Naive thymus-derived CD8-positive, alpha-beta T cell (primary cell): ENCODE measurements around the gene NLRP6. TPM values are rescaled to one million over a fixed set of nuclear protein-coding genes. Genes with fewer than 3 reads are reported as not detected.
"Not testable (repeated sequence)": the region's sequence is repeated elsewhere in the genome, so short reads cannot be mapped to it uniquely, and the experiment has no call there.

Source experiments
- ATAC-seq, 2 donors: fragments of 150-1000 bp; cut with Tn5 transposase in 1 of 2; sonication (Bioruptor Pico), chemical (Tn5 transposase) in 1 of 2; 1 replicate in 1 of 2; 2 replicates in 1 of 2; pipeline ENCODE4 v1.10.0; 2021; ENCODE audit warnings: mild to moderate bottlenecking in 2 of 2, moderate library complexity in 2 of 2
- POLR2A ChIA-PET: fragments of 350-600 bp; sonication (Branson Sonifier 250); formaldehyde crosslinking; loops from one replicate; lab custom pipeline; 2021; ENCODE audit warnings: antibody characterized with exemption; lab: Charles Lee
- DNase-seq, 10 donors: peaks; one replicate each; pipeline versions ENCODE4 v3.0.0 to v3.0.0-alpha.2; 2020 to 2022
- H3K27ac Mint-ChIP-seq, 10 donors: one replicate each; pipeline ENCODE4 v1.8.0; 2020 to 2022; ENCODE audit warnings: mild to moderate bottlenecking in 10 of 10, mixed read lengths in 10 of 10, moderate library complexity in 4 of 10, inconsistent platforms in 1 of 10
- H3K27me3 Mint-ChIP-seq, 5 donors: one replicate each; pipeline ENCODE4 v1.8.0; 2021 to 2022; ENCODE audit warnings: mixed read lengths in 5 of 5
- H3K36me3 Mint-ChIP-seq, 3 donors: one replicate each; pipeline ENCODE4 v1.8.0; 2020 to 2022; ENCODE audit warnings: mixed read lengths in 3 of 3, mild to moderate bottlenecking in 2 of 3, inconsistent platforms in 1 of 3
- H3K4me1 Mint-ChIP-seq, 4 donors: one replicate each; pipeline ENCODE4 v1.8.0; 2021 to 2022; ENCODE audit warnings: mixed read lengths in 4 of 4
- H3K4me3 Mint-ChIP-seq, 10 donors: one replicate each; pipeline ENCODE4 v1.8.0; 2020 to 2022; ENCODE audit warnings: mild to moderate bottlenecking in 10 of 10, mixed read lengths in 10 of 10, moderate library complexity in 6 of 10, inconsistent platforms in 1 of 10
- H3K9me3 Mint-ChIP-seq, 9 donors: one replicate each; pipeline ENCODE4 v1.8.0; 2020 to 2022; ENCODE audit warnings: mixed read lengths in 9 of 9, mild to moderate bottlenecking in 3 of 9, inconsistent platforms in 1 of 9, moderate library complexity in 1 of 9
- polyA plus RNA-seq, 3 donors: library from polyadenylated mRNA; unstranded; fragments of 300-500 nt; fragmentation: Illumina TruSeq; gene quantifications; one replicate each; pipeline ENCODE4 v1.2.3, GENCODE V29; 2021
- total RNA-seq, 8 experiments: library from RNA in 2 of 8; stranded (reverse) in 2 of 8; gene quantifications; one replicate each; pipeline ENCODE4 v1.2.3 and lab custom pipeline; 2021 to 2026

NLRP6 gene
- total and polyA plus RNA-seq, 5 experiments from 2014 or later: 9.1 to 32.0 (median 25.9) TPM

GRCh38 chr11:304061-304506 lies 25.9 kb downstream of the NLRP6 start:
- POLR2A ChIA-PET: interaction anchor here (0.6 to 11.2 kb wide), 11 partner anchors 10 to 93 kb away, joined by 3 to 122 read pairs (median 5); partner anchors contain the start of genes IFITM1 and PGGHG
- Mint-ChIP-seq H3K4me3 (no peak overlapping the region), H3K27ac (peak overlapping the region in 2 of 10 donors; percentile 58 to 59), H3K4me1 (peaks cover 27 to 72% (median 63%) of the 10 kb centered on the region in 4 donors), H3K36me3 (peaks cover 0 to 4% (median under 1%) of the 10 kb centered on the region in 3 donors), H3K9me3 (no peaks in the 10 kb centered on the region), H3K27me3 (peaks cover 0 to 2% (median 0%) of the 10 kb centered on the region in 5 donors)
- ATAC-seq (no peak), DNase-seq (no peak)

GRCh38 chr11:304915-305843 lies 27.0 kb downstream of the NLRP6 start:
- Mint-ChIP-seq H3K9me3 (no peaks in the 10 kb centered on the region), H3K27ac (peak overlapping the region; percentile 48 to 97 (median 88)), H3K4me1 (peaks cover 32 to 74% (median 63%) of the 10 kb centered on the region in 4 donors), H3K27me3 (peaks cover 0 to 2% (median 0%) of the 10 kb centered on the region in 5 donors), H3K4me3 (peak overlapping the region in 7 of 10 donors; percentile 30 to 72 (median 36)), H3K36me3 (peaks cover 0 to 8% (median 6%) of the 10 kb centered on the region in 3 donors)
- peak in 8 of 10 donors; percentile 59 to 86 (median 71) for DNase-seq
- peak; percentile 11 to 30 for ATAC-seq
- POLR2A ChIA-PET: interaction anchor here (0.6 to 11.2 kb wide), 24 partner anchors 9 to 144 kb away, joined by 3 to 122 read pairs (median 5); partner anchors contain the start of genes IFITM1, PGGHG and PTDSS2

DNA sequence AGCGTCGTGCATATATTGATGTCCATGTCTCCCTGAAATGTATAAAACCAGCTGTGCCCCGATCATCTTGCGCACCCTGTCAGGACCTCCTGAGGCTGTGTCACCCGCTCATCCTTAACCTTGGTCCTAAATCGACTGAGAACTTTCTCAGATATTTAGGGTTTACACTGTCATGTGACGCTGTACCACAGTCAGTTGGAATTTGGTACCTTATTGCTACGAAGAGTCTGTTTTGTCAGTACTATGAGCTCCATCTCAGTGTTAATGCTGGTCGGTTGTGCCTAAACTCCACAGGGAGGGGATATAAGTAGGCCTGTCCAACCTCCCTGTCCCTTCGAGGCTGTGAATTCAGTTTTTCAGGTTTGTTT lies 27.6 kb downstream of the NLRP6 start:
- Mint-ChIP-seq H3K36me3 (peaks cover 0 to 8% (median 6%) of the 10 kb centered on the region in 3 donors), H3K4me3 (peak overlapping the region in 6 of 10 donors; percentile 8 to 72 (median 40))
- POLR2A ChIA-PET: interaction anchor here (0.8 to 11.2 kb wide), 16 partner anchors 10 to 144 kb away, joined by 3 to 122 read pairs (median 8); partner anchors contain the start of genes BET1L, IFITM1, PGGHG and PTDSS2

DNA sequence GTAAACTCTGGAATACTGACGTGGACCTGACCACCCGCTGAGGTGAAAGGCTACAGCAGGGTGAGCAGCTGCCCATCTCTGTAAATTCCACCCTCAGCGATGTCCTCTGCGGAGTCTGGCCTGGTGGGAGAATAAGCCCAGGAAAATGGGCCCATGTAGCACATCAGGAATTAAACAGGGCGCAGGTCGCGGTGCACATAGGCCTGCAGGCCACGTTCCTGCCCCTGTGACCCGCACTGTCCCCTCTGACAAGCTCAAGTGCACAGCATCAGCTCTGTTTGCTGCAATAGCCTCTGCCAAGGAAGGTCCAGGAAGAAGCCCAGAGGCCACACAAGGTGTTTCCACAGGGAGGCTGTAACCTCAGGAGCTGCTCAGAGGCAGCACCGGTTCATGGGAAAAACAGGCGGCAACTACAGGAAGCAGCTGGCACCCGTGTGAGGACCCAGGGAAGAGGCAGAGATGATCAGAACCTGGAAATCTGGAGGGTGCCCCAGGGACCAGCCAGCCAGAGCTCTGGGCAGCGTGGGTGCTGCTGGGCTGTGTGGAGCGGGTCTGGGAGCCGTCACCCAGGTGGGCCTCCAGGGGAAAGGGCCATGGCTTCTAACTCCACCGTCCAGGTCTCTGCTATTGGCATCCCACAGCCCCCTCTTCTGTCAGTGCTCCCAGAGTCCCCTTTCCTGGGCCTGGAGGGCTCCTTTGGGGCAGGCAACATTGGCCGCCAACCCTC lies 28.6 kb downstream of the NLRP6 start:
- Mint-ChIP-seq H3K27me3 (no peaks in the 10 kb centered on the region), H3K36me3 (peaks cover 0 to 8% (median 6%) of the 10 kb centered on the region in 3 donors), H3K4me3 (peak overlapping the region; percentile 18 to 97 (median 93)), H3K9me3 (no peaks in the 10 kb centered on the region), H3K27ac (peak overlapping the region in 9 of 10 donors; percentile 91 to 100 (median 97)), H3K4me1 (peaks cover 26 to 65% (median 51%) of the 10 kb centered on the region in 4 donors)
- ATAC-seq (no peak), DNase-seq (no peak)
- POLR2A ChIA-PET: interaction anchor here (0.7 to 11.2 kb wide), 15 partner anchors 8 to 143 kb away, joined by 3 to 122 read pairs (median 7); partner anchors contain the start of genes BET1L, IFITM1, PGGHG and PTDSS2

More for the DNA sequence above, 27.6 kb downstream of the NLRP6 start:
- peaks cover 27 to 68% (median 57%) of the 10 kb centered on the region in 4 donors for H3K4me1 Mint-ChIP-seq
- H3K27me3 Mint-ChIP-seq: peaks cover 0 to 2% (median 0%) of the 10 kb centered on the region in 5 donors
- peak overlapping the region in 9 of 10 donors; percentile 11 to 97 (median 86) for H3K27ac Mint-ChIP-seq
- no peak for ATAC-seq
- H3K9me3 Mint-ChIP-seq: no peaks in the 10 kb centered on the region
- DNase-seq: no peak

DNA sequence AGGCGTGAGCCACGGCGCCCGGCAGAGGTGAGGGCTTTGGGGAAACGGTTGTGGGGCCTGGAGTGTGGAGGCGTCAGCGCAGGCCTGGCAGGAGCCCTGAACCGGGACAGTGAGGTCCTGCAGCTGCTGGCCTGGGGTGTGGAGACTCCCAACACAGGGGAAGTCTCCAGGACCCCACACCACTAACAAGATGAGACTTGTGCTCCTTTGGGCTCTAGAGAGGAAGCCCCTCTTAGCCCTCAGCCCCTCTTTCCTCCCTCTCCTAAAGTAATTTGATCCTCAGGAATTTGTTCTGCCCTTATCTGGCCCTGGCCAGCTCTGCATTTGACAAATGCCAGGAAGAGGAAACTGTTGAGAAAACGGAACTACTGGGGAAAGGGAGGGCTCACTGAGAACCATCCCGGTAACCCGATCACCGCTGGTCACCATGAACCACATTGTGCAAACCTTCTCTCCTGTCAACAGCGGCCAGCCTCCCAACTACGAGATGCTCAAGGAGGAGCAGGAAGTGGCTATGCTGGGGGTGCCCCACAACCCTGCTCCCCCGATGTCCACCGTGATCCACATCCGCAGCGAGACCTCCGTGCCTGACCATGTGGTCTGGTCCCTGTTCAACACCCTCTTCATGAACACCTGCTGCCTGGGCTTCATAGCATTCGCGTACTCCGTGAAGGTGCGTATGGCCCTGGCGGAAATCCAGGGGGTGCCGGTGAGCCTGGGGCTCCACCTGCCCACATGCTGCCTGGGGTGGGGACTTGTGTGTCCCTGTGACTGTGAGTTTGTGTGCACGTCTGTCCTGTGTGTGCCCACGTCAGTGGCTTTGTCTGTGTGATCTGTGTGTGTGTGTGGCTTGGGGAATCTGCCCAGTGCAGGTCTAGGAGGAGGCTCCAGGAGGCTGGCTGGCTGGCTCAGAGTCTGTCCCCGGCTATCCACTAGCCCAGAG lies 29.8 kb downstream of the NLRP6 start, which contains the start of gene IFITM2:
IFITM2 (plus strand) TSS at position 51 of the 943 bp plus-strand sequence; CDS start at position 428, 377 bp downstream.
- not testable (repeated sequence) for H3K27me3 Mint-ChIP-seq, H3K9me3 Mint-ChIP-seq, H3K36me3 Mint-ChIP-seq
- peak within 1 kb of the TSS; percentile 90 to 100 (median 94) for H3K4me3 Mint-ChIP-seq
- POLR2A ChIA-PET: interaction anchor here (0.6 to 11.2 kb wide), 16 partner anchors 8 to 142 kb away, joined by 3 to 122 read pairs (median 8); partner anchors contain the start of genes BET1L, IFITM1, IFITM3 and PGGHG
- peak within 1 kb of the TSS; percentile 95 to 100 (median 98) for H3K27ac Mint-ChIP-seq
- ATAC-seq: peak; percentile 59 to 81
- peak in 9 of 10 donors; percentile 42 to 84 (median 72) for DNase-seq
- H3K4me1 Mint-ChIP-seq: peaks cover 27 to 68% (median 55%) of the 10 kb centered on the region in 4 donors

- POLR2A ChIA-PET: interaction anchor here (0.7 to 2.1 kb wide), 17 partner anchors 9 to 142 kb away, joined by 3 to 17 read pairs (median 5); partner anchors contain the start of genes BET1L, PTDSS2 and RIC8A
- H3K4me3 Mint-ChIP-seq: peak overlapping the region; percentile 90 to 100 (median 94)
- H3K9me3 Mint-ChIP-seq, H3K36me3 Mint-ChIP-seq, H3K27me3 Mint-ChIP-seq: not testable (repeated sequence)
- peak in 1 of 2 donors; percentile 14 for ATAC-seq
- H3K4me1 Mint-ChIP-seq: peaks cover 33 to 67% (median 53%) of the 10 kb centered on the region in 4 donors
- H3K27ac Mint-ChIP-seq: peak overlapping the region; percentile 95 to 100 (median 98)
- peak in 4 of 10 donors; percentile 45 to 70 (median 51) for DNase-seq
Measured at GRCh38 chr11:308740-309665, 30.8 kb downstream of the NLRP6 start.

- not testable (repeated sequence) for H3K9me3 Mint-ChIP-seq, ATAC-seq, H3K27me3 Mint-ChIP-seq
- POLR2A ChIA-PET: interaction anchor here (1.1 to 2.1 kb wide), 10 partner anchors 9 to 141 kb away, joined by 3 to 17 read pairs (median 7); partner anchors contain the start of gene PTDSS2
- Mint-ChIP-seq H3K4me3 (peak overlapping the region; percentile 90 to 100 (median 94)), H3K36me3 (peaks cover 6 to 16% (median 15%) of the 10 kb centered on the region in 3 donors), H3K27ac (peak overlapping the region; percentile 95 to 100 (median 98)), H3K4me1 (peaks cover 33 to 67% (median 52%) of the 10 kb centered on the region in 4 donors)
- peak in 1 of 10 donors; percentile 37 for DNase-seq
Measured at GRCh38 chr11:309979-310572, 31.9 kb downstream of the NLRP6 start.

DNA sequence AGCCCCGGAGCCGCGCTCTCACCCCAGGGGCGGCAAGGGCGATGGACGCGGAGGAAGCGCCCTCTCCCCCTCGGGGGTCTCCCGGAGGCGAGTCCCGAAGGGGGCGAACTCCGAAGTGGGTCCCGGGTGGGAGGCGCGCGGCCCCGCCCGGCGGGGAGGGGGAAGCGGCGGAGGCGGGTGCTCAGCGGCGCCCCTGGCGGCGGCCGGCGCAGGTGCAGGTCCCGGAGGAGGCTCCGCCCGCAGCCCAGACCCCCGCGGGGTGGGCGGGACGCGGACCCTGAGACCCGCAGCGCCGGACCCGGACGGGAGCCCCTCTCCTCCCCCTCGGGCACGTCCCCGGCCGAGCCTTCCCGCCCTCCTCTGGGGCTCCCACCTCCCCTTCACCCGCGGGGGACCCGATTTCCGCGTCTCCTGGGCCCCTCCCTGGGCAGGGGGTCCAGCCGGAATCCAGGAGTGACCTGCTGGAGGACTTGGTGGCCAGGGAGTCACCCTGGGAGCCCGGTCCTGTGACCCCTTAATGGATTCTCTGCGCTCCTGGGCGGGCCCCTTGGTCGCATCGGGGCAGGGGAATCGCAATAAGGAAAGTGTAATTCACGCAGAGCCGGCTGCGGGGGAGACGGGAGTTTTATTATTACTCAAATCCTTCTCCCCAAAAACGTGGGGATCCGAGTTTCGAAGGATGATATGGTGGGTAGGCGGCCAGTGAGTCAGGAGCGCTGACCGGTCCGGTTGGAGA lies 33.0 kb downstream of the NLRP6 start:
- H3K27me3 Mint-ChIP-seq, DNase-seq, H3K9me3 Mint-ChIP-seq: not testable (repeated sequence)
- H3K4me1 Mint-ChIP-seq: peaks cover 27 to 57% (median 41%) of the 10 kb centered on the region in 4 donors
- peak overlapping the region; percentile 88 to 100 (median 97) for H3K4me3 Mint-ChIP-seq
- H3K27ac Mint-ChIP-seq: peak overlapping the region; percentile 94 to 99 (median 99)
- POLR2A ChIA-PET: interaction anchor here (0.7 to 2.4 kb wide), 8 partner anchors 13 to 137 kb away, joined by 3 to 20 read pairs (median 12); partner anchors contain the start of gene PGGHG
- peak in 1 of 2 donors; percentile 14 for ATAC-seq
- peaks cover 9 to 19% (median 15%) of the 10 kb centered on the region in 3 donors for H3K36me3 Mint-ChIP-seq
